MM.1S (cell line): ENCODE measurements around the gene GALNT12.

ENCODE experiments used
- DNase-seq: peaks from one replicate; pipeline ENCODE4 v3.0.0-alpha.2; 2015
- H2AFZ ChIP-seq: fragments of 300-600 bp; sonication (generic); 2 replicates; pipeline ENCODE4 v1.6.0; 2016; ENCODE audit warnings: antibody characterized with exemption, low read length
- H3F3A ChIP-seq: fragments of 300-600 bp; sonication (generic); 2 replicates; pipeline ENCODE4 v1.6.1; 2016; ENCODE audit warnings: mild to moderate bottlenecking, antibody characterized with exemption, low read length, moderate library complexity, mixed read lengths; ENCODE audit not compliant: insufficient read depth
- H3K27ac ChIP-seq: fragments of 300-600 bp; sonication (generic); 2 replicates; pipeline ENCODE4 v1.5.1; 2016; ENCODE audit warnings: mild to moderate bottlenecking, low read length
- H3K27me3 ChIP-seq: fragments of 300-600 bp; sonication (generic); replicated peaks from 2 replicates; pipeline ENCODE4 v1.6.0; 2016; ENCODE audit warnings: low read length; ENCODE audit not compliant: insufficient read depth
- H3K36me3 ChIP-seq: fragments of 300-600 bp; sonication (generic); replicated peaks from 2 replicates; pipeline ENCODE4 v1.6.1; 2016; ENCODE audit warnings: mild to moderate bottlenecking, low read length, mixed read lengths; ENCODE audit not compliant: insufficient read depth
- H3K4me1 ChIP-seq: fragments of 300-600 bp; sonication (generic); 2 replicates; pipeline ENCODE4 v1.6.1; 2016; ENCODE audit warnings: low read length, mixed read lengths
- H3K4me2 ChIP-seq: fragments of 300-600 bp; sonication (generic); 2 replicates; pipeline ENCODE4 v1.6.0; 2016; ENCODE audit warnings: low read depth, low read length
- H3K4me3 ChIP-seq: fragments of 300-600 bp; sonication (generic); 2 replicates; pipeline ENCODE4 v1.5.1; 2016; ENCODE audit warnings: low read length, mixed read lengths
- H3K79me2 ChIP-seq: fragments of 300-600 bp; sonication (generic); 2 replicates; pipeline ENCODE4 v1.6.1; 2016; ENCODE audit warnings: mixed run types, low read length, mixed read lengths
- H3K9ac ChIP-seq: fragments of 300-600 bp; sonication (generic); 2 replicates; pipeline ENCODE4 v1.6.1; 2016; ENCODE audit warnings: low read length, mixed read lengths
- H3K9me2 ChIP-seq: fragments of 300-600 bp; sonication (generic); replicated peaks from 2 replicates; pipeline ENCODE4 v1.6.1; 2016; ENCODE audit warnings: mild to moderate bottlenecking, low read length, mixed read lengths; ENCODE audit not compliant: insufficient read depth
- H3K9me3 ChIP-seq: fragments of 300-600 bp; sonication (generic); replicated peaks from 2 replicates; pipeline ENCODE4 v1.6.1; 2016; ENCODE audit warnings: mild to moderate bottlenecking, low read length, mixed read lengths; ENCODE audit not compliant: insufficient read depth
- H4K20me1 ChIP-seq: fragments of 300-600 bp; sonication (generic); 2 replicates; pipeline ENCODE4 v1.6.1; 2016; ENCODE audit warnings: mild to moderate bottlenecking, low read length, moderate library complexity, mixed read lengths; ENCODE audit not compliant: insufficient read depth
- CTCF ChIP-seq: fragments of 300-600 bp; sonication (generic); IDR thresholded peaks from 2 replicates; pipeline ENCODE4 v1.5.1; 2016; ENCODE audit warnings: antibody characterized with exemption, low read length, mixed read lengths
- EZH2 ChIP-seq: fragments of 300-600 bp; sonication (generic); optimal IDR thresholded peaks from 2 replicates; pipeline ENCODE3; 2017; ENCODE audit warnings: low read depth, mild to moderate bottlenecking, antibody characterized with exemption, low read length, mixed read lengths
- EZH2phosphoT487 ChIP-seq: fragments of 300-600 bp; sonication (generic); IDR thresholded peaks from 2 replicates; pipeline ENCODE4 v1.6.1; 2018; ENCODE audit warnings: antibody characterized with exemption, low read length

The GALNT12 gene

GRCh38 chr9:98774746-98775145 is 32.7 kb upstream of the GALNT12 start:
- no peaks in the 10 kb centered on the region for H3K9me3 ChIP-seq
- H4K20me1 ChIP-seq: no peaks in the 10 kb centered on the region
- no peak overlapping the region for H2AFZ ChIP-seq
- no peak overlapping the region for H3K9ac ChIP-seq
- H3K9me2 ChIP-seq: no peaks in the 10 kb centered on the region
- H3K36me3 ChIP-seq: no peaks in the 10 kb centered on the region
- no peaks in the 10 kb centered on the region for H3K27me3 ChIP-seq
- H3K27ac ChIP-seq: no peak overlapping the region
- no peaks in the 10 kb centered on the region for H3K4me1 ChIP-seq
- no peak overlapping the region for H3K4me3 ChIP-seq
- no peaks in the 10 kb centered on the region for H3F3A ChIP-seq
- no peak overlapping the region for H3K4me2 ChIP-seq
- DNase-seq: no peak
- H3K79me2 ChIP-seq: no peaks in the 10 kb centered on the region
- TF ChIP-seq EZH2 (no peak), EZH2phosphoT487 (no peak), CTCF (peak; percentile 59)

DNA sequence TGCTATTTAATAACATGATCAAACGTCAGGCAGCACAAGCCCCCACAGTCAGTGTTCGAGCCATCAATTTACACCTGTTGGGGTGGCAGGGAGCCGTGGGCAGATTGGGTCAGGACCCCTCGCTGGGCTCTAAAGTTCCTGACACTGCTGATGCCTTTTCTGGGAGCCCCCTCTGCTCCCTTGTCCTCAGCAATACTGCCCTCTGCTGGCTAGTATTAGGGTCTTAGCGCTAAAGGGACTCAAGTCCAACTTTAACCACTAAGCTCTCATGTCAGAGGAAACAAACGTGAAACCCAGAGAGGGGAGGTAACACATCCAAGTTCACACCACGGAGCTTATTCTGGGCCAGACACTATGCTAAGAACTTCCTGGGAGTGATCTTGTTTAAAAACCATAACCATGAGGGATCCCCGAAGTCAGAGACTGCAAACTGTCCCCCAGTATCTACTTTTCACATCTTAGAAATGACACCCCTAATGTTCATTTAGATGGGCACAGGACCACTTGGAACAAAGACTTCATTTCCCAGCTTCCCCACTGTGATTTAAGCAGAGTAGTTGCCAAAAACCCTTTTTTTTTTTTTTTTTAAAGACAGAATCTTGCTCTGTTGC is 31.5 kb upstream of the GALNT12 start:
- H3K27me3 ChIP-seq: no peaks in the 10 kb centered on the region
- H3K4me3 ChIP-seq: no peak overlapping the region
- no peaks in the 10 kb centered on the region for H3K4me1 ChIP-seq
- no peak overlapping the region for H2AFZ ChIP-seq
- no peak overlapping the region for H3K27ac ChIP-seq
- H4K20me1 ChIP-seq: no peaks in the 10 kb centered on the region
- H3K9ac ChIP-seq: no peak overlapping the region
- TF ChIP-seq CTCF (peak; percentile 78), EZH2 (no peak)
- H3K4me2 ChIP-seq: no peak overlapping the region
- no peaks in the 10 kb centered on the region for H3F3A ChIP-seq
- no peaks in the 10 kb centered on the region for H3K36me3 ChIP-seq
- H3K79me2 ChIP-seq: no peaks in the 10 kb centered on the region
- no peaks in the 10 kb centered on the region for H3K9me3 ChIP-seq
- H3K9me2 ChIP-seq: no peaks in the 10 kb centered on the region
- peak; percentile 62 for DNase-seq

GRCh38 chr9:98777618-98778017 is 29.9 kb upstream of the GALNT12 start:
- no peaks in the 10 kb centered on the region for H3K4me1 ChIP-seq
- H3K9me2 ChIP-seq: no peaks in the 10 kb centered on the region
- no peaks in the 10 kb centered on the region for H3K36me3 ChIP-seq
- no peaks in the 10 kb centered on the region for H3K79me2 ChIP-seq
- H3F3A ChIP-seq: no peaks in the 10 kb centered on the region
- no peak overlapping the region for H2AFZ ChIP-seq
- H3K4me2 ChIP-seq: no peak overlapping the region
- DNase-seq: no peak
- no peaks in the 10 kb centered on the region for H3K9me3 ChIP-seq
- H3K27ac ChIP-seq: no peak overlapping the region
- H3K27me3 ChIP-seq: no peaks in the 10 kb centered on the region
- no peak overlapping the region for H3K4me3 ChIP-seq
- TF ChIP-seq EZH2phosphoT487 (no peak), CTCF (no peak), EZH2 (no peak)
- no peak overlapping the region for H3K9ac ChIP-seq
- no peaks in the 10 kb centered on the region for H4K20me1 ChIP-seq
